ENCODE data around the gene LGR6.

LGR6 gene

GRCh38 chr1:202272103-202272845, 78.7 kb downstream of the LGR6 start:
- Histone ChIP-seq H3K79me2 (ENCODE audit: low read length) (no peaks in the 10 kb centered on the region), H3K27me3 (ENCODE audit: low read depth, low read length) (peaks cover 21% of the 10 kb centered on the region), H4K20me1 (ENCODE audit: insufficient read depth, low read length) (no peaks in the 10 kb centered on the region), H3K4me1 (ENCODE audit: low read length) (no peaks in the 10 kb centered on the region), H3K9me3 (ENCODE audit: insufficient read depth, low read length) (no peaks in the 10 kb centered on the region), H3K9ac (ENCODE audit: low read length) (no peak overlapping the region), H2AFZ (ENCODE audit: low read depth, low read length) (no peak overlapping the region), H3K4me3 (ENCODE audit: low read length) (no peak overlapping the region), H3K27ac (ENCODE audit: low read length) (no peak overlapping the region), H3K4me2 (ENCODE audit: low read length) (no peak overlapping the region), H3K36me3 (replicated peaks; ENCODE audit: low read depth, low read length) (no peaks in the 10 kb centered on the region)
- TF ChIP-seq EZH2phosphoT487 (IDR thresholded peaks at IDR 0.05; ENCODE audit: low read depth) (no peak), CTCF (IDR thresholded peaks at IDR 0.05; ENCODE audit: low read depth, low read length) (no peak)

DNA sequence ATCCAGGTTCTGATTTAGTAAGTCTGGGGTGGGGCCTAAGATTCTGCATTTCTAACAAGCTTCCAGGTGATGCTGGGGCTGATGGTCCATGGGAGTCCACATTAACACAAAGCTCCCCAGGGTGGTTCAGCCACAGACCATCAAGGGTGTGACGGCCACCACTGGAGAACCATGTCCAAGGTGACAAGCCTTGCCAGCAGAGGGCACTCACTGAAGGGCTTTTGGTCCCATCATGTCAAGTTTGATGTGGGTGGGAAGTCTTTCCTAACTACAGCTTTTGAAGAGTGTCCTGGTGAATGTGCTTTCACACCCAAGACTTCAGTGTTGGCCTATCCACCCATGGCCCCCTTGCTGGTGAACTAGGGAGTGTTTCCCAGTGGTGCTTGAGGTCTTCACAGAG, 81.0 kb downstream of the LGR6 start:
- H3K36me3 ChIP-seq (replicated peaks; ENCODE audit: low read depth, low read length): no peaks in the 10 kb centered on the region
- H3K9me3 ChIP-seq (ENCODE audit: insufficient read depth, low read length): no peaks in the 10 kb centered on the region
- TF ChIP-seq EZH2phosphoT487 (IDR thresholded peaks at IDR 0.05; ENCODE audit: low read depth) (no peak), CTCF (IDR thresholded peaks at IDR 0.05; ENCODE audit: low read depth, low read length) (peak; percentile 81)
- no peaks in the 10 kb centered on the region for H3K4me1 ChIP-seq (ENCODE audit: low read length)
- H3K4me2 ChIP-seq (ENCODE audit: low read length): no peak overlapping the region
- peaks cover 25% of the 10 kb centered on the region for H3K27me3 ChIP-seq (ENCODE audit: low read depth, low read length)
- no peak overlapping the region for H3K27ac ChIP-seq (ENCODE audit: low read length)
- no peaks in the 10 kb centered on the region for H4K20me1 ChIP-seq (ENCODE audit: insufficient read depth, low read length)
- H3K9ac ChIP-seq (ENCODE audit: low read length): no peak overlapping the region
- H2AFZ ChIP-seq (ENCODE audit: low read depth, low read length): no peak overlapping the region
- no peaks in the 10 kb centered on the region for H3K79me2 ChIP-seq (ENCODE audit: low read length)
- H3K4me3 ChIP-seq (ENCODE audit: low read length): no peak overlapping the region

GRCh38 chr1:202275061-202275770, 81.6 kb downstream of the LGR6 start:
- Histone ChIP-seq H4K20me1 (ENCODE audit: insufficient read depth, low read length) (no peaks in the 10 kb centered on the region), H3K79me2 (ENCODE audit: low read length) (no peaks in the 10 kb centered on the region), H3K4me3 (ENCODE audit: low read length) (no peak overlapping the region), H3K9me3 (ENCODE audit: insufficient read depth, low read length) (no peaks in the 10 kb centered on the region), H3K9ac (ENCODE audit: low read length) (no peak overlapping the region), H3K27ac (ENCODE audit: low read length) (no peak overlapping the region), H3K27me3 (ENCODE audit: low read depth, low read length) (peaks cover 26% of the 10 kb centered on the region), H3K4me2 (ENCODE audit: low read length) (no peak overlapping the region), H2AFZ (ENCODE audit: low read depth, low read length) (no peak overlapping the region), H3K4me1 (ENCODE audit: low read length) (no peaks in the 10 kb centered on the region), H3K36me3 (replicated peaks; ENCODE audit: low read depth, low read length) (no peaks in the 10 kb centered on the region)
- TF ChIP-seq CTCF (IDR thresholded peaks at IDR 0.05; ENCODE audit: low read depth, low read length) (no peak), EZH2phosphoT487 (IDR thresholded peaks at IDR 0.05; ENCODE audit: low read depth) (no peak)

DNA sequence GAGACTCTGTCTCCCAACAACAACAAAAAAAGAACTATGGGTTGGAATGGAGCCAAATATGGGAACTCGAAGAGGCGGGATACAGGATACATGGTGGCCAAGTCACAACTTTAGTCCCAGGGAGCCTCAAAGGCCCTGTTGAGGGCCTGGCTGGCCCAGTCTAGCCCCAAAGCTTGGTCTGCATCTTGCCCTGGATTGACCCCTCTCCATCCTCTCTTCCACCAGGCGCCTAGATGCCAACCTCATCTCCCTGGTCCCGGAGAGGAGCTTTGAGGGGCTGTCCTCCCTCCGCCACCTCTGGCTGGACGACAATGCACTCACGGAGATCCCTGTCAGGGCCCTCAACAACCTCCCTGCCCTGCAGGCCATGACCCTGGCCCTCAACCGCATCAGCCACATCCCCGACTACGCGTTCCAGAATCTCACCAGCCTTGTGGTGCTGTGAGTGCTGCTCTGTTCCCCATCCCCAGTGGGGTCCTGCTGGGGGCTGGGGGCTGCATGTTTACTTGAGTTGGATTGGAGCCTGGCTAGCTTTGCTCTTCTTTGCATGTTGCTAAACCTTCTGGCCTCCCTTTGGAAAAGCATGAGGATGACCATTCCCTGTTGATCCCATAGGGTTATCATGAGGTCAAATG, 82.6 kb downstream of the LGR6 start:
- Histone ChIP-seq H3K79me2 (ENCODE audit: low read length) (no peaks in the 10 kb centered on the region), H3K27me3 (ENCODE audit: low read depth, low read length) (peaks cover 22% of the 10 kb centered on the region; the same call in 1 of the 2 replicates)
- no peak for TF ChIP-seq EZH2phosphoT487 (IDR thresholded peaks at IDR 0.05; ENCODE audit: low read depth)
- no peak for TF ChIP-seq CTCF (IDR thresholded peaks at IDR 0.05; ENCODE audit: low read depth, low read length)

More for the DNA sequence above, 82.6 kb downstream of the LGR6 start:
- Histone ChIP-seq H3K4me3 (ENCODE audit: low read length) (no peak overlapping the region), H3K36me3 (replicated peaks; ENCODE audit: low read depth, low read length) (no peaks in the 10 kb centered on the region), H2AFZ (ENCODE audit: low read depth, low read length) (no peak overlapping the region), H3K4me2 (ENCODE audit: low read length) (no peak overlapping the region), H3K9me3 (ENCODE audit: insufficient read depth, low read length) (no peaks in the 10 kb centered on the region), H3K27ac (ENCODE audit: low read length) (no peak overlapping the region), H3K4me1 (ENCODE audit: low read length) (no peaks in the 10 kb centered on the region), H4K20me1 (ENCODE audit: insufficient read depth, low read length) (no peaks in the 10 kb centered on the region), H3K9ac (ENCODE audit: low read length) (no peak overlapping the region)
